HEK293T (cell line): ENCODE measurements around the gene SLAMF6.

Experiments
- CTBP1 ChIP-seq: fragments of 450-650 bp; IDR thresholded peaks from 2 replicates; pipeline ENCODE4 v1.6.1; 2016; ENCODE audit warnings: borderline replicate concordance
- FOXA1 ChIP-seq: fragments of 450-650 bp; IDR thresholded peaks from 2 replicates; pipeline ENCODE4 v1.6.1; 2016; ENCODE audit warnings: mild to moderate bottlenecking
- ZNF384 ChIP-seq: fragments of 450-650 bp; IDR thresholded peaks from 2 replicates; pipeline ENCODE4 v1.6.1; 2016

GRCh38 chr1:160488347-160489058 lies 34.6 kb downstream of the SLAMF6 start:
- TF ChIP-seq FOXA1 (no peak), CTBP1 (no peak), ZNF384 (no peak)
